ENCODE data around the gene SLC38A10. TPM values are rescaled to one million over a fixed set of nuclear protein-coding genes. Genes with fewer than 3 reads are reported as not detected.

The SLC38A10 gene
- polyA plus RNA-seq, 1 donor from 2014 or later: 37.4 TPM

DNA sequence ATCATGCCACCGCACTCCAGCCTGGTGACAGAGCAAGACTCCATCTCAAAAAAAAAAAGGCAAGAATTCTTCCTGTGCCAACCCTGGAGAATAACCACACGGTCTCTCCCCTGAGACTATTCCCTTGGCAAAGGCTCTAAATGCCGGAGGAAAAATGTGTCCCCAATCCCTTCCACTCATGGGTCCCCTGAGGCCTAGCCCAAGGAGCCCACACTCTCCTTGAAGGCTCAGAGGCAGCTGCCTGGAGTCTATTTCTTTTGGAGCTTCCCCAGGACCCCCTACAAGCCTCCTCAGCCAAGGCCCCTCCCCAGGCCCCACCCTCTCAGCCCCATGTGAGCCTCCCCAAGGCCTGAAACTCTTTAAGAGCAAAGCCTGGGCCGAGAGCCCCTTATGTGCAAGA lies 88.9 kb downstream of the SLC38A10 start:
- Histone ChIP-seq H3K4me3 (ENCODE audit: low read length) (no peak overlapping the region), H3K27ac (ENCODE audit: low read length) (no peak overlapping the region), H3K9me2 (ENCODE audit: insufficient read depth, low read length) (no peaks in the 10 kb centered on the region), H3K9ac (ENCODE audit: low read length) (no peak overlapping the region), H3K79me2 (replicated peaks; ENCODE audit: insufficient read depth, low read length) (no peaks in the 10 kb centered on the region), H3K4me2 (ENCODE audit: low read length) (no peak overlapping the region), H4K20me1 (ENCODE audit: insufficient read depth) (no peaks in the 10 kb centered on the region), H3K36me3 (ENCODE audit: insufficient read depth, low read length) (no peaks in the 10 kb centered on the region), H2AFZ (ENCODE audit: low read depth, low read length) (no peak overlapping the region), H3F3A (ENCODE audit: insufficient read depth, low read length, poor library complexity, severe bottlenecking) (no peaks in the 10 kb centered on the region), H3K9me3 (ENCODE audit: low read length) (no peaks in the 10 kb centered on the region), H3K27me3 (ENCODE audit: insufficient read depth, low read depth, low read length) (no peaks in the 10 kb centered on the region)
- no peak for TF ChIP-seq TAF1 (IDR thresholded peaks at IDR 0.05; ENCODE audit: low read depth)
- TF ChIP-seq EP300 (conservative IDR thresholded peaks at IDR 0.05; ENCODE audit: poor library complexity, severe bottlenecking): no peak
- no peak for TF ChIP-seq EZH2 (IDR thresholded peaks at IDR 0.05; ENCODE audit: borderline replicate concordance, insufficient read depth, low read length, poor library complexity, severe bottlenecking)
- no peak for TF ChIP-seq MXI1 (conservative IDR thresholded peaks at IDR 0.05; ENCODE audit: poor library complexity, severe bottlenecking)
- no peak for TF ChIP-seq SMC3 (conservative IDR thresholded peaks at IDR 0.05; ENCODE audit: poor library complexity)
- no peak for TF ChIP-seq POLR2AphosphoS5 (IDR thresholded peaks at IDR 0.05)
- no peak for TF ChIP-seq REST (IDR thresholded peaks at IDR 0.05; ENCODE audit: borderline replicate concordance)
- TF ChIP-seq, protein P1, sequence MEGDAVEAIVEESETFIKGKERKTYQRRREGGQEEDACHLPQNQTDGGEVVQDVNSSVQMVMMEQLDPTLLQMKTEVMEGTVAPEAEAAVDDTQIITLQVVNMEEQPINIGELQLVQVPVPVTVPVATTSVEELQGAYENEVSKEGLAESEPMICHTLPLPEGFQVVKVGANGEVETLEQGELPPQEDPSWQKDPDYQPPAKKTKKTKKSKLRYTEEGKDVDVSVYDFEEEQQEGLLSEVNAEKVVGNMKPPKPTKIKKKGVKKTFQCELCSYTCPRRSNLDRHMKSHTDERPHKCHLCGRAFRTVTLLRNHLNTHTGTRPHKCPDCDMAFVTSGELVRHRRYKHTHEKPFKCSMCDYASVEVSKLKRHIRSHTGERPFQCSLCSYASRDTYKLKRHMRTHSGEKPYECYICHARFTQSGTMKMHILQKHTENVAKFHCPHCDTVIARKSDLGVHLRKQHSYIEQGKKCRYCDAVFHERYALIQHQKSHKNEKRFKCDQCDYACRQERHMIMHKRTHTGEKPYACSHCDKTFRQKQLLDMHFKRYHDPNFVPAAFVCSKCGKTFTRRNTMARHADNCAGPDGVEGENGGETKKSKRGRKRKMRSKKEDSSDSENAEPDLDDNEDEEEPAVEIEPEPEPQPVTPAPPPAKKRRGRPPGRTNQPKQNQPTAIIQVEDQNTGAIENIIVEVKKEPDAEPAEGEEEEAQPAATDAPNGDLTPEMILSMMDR (IDR thresholded peaks at IDR 0.05; ENCODE audit: poor library complexity, severe bottlenecking): no peak
- TF ChIP-seq RAD21 (conservative IDR thresholded peaks at IDR 0.05): no peak

DNA sequence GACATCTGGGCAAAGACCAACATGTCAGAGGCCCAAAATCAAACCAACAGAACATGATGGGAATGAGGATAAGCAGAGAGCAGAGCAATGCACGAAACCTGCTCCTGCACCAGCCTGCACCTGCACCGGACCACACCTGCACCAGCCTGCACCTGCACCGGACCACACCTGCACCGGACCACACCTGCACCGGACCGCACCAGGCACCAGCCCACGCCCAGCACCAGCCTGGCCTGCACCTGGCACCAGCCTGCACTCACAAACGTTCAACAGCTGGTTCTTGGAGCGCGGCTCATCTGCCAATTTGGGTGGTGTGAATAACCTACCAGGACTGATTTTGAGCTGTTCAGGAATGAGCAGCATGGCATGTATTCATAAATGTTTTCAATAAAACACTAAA lies 90.5 kb downstream of the SLC38A10 start:
- Histone ChIP-seq H3F3A (ENCODE audit: insufficient read depth, low read length, poor library complexity, severe bottlenecking) (no peaks in the 10 kb centered on the region), H3K36me3 (ENCODE audit: insufficient read depth, low read length) (no peaks in the 10 kb centered on the region), H3K4me2 (ENCODE audit: low read length) (no peak overlapping the region), H3K9me2 (ENCODE audit: insufficient read depth, low read length) (no peaks in the 10 kb centered on the region), H3K79me2 (replicated peaks; ENCODE audit: insufficient read depth, low read length) (no peaks in the 10 kb centered on the region), H3K27me3 (ENCODE audit: insufficient read depth, low read depth, low read length) (no peaks in the 10 kb centered on the region), H3K27ac (ENCODE audit: low read length) (no peak overlapping the region), H2AFZ (ENCODE audit: low read depth, low read length) (no peak overlapping the region), H3K9me3 (ENCODE audit: low read length) (no peaks in the 10 kb centered on the region), H3K9ac (ENCODE audit: low read length) (no peak overlapping the region), H4K20me1 (ENCODE audit: insufficient read depth) (no peaks in the 10 kb centered on the region), H3K4me3 (ENCODE audit: low read length) (no peak overlapping the region)
- TF ChIP-seq MXI1 (conservative IDR thresholded peaks at IDR 0.05; ENCODE audit: poor library complexity, severe bottlenecking) (no peak), EZH2 (IDR thresholded peaks at IDR 0.05; ENCODE audit: borderline replicate concordance, insufficient read depth, low read length, poor library complexity, severe bottlenecking) (no peak), POLR2AphosphoS5 (IDR thresholded peaks at IDR 0.05) (no peak), EP300 (conservative IDR thresholded peaks at IDR 0.05; ENCODE audit: poor library complexity, severe bottlenecking) (no peak), TAF1 (IDR thresholded peaks at IDR 0.05; ENCODE audit: low read depth) (no peak), SMC3 (conservative IDR thresholded peaks at IDR 0.05; ENCODE audit: poor library complexity) (no peak), RAD21 (conservative IDR thresholded peaks at IDR 0.05) (no peak), REST (IDR thresholded peaks at IDR 0.05; ENCODE audit: borderline replicate concordance) (no peak)
- TF ChIP-seq, protein P1 (IDR thresholded peaks at IDR 0.05; ENCODE audit: poor library complexity, severe bottlenecking): no peak
